ENCODE results near the gene PSMA7. TPM values are rescaled to one million over a fixed set of nuclear protein-coding genes. Genes with fewer than 3 reads are reported as not detected.

The PSMA7 gene
- polyA plus RNA-seq, 12 donors: 101 to 259 (median 145) TPM; not detected in 1

DNA sequence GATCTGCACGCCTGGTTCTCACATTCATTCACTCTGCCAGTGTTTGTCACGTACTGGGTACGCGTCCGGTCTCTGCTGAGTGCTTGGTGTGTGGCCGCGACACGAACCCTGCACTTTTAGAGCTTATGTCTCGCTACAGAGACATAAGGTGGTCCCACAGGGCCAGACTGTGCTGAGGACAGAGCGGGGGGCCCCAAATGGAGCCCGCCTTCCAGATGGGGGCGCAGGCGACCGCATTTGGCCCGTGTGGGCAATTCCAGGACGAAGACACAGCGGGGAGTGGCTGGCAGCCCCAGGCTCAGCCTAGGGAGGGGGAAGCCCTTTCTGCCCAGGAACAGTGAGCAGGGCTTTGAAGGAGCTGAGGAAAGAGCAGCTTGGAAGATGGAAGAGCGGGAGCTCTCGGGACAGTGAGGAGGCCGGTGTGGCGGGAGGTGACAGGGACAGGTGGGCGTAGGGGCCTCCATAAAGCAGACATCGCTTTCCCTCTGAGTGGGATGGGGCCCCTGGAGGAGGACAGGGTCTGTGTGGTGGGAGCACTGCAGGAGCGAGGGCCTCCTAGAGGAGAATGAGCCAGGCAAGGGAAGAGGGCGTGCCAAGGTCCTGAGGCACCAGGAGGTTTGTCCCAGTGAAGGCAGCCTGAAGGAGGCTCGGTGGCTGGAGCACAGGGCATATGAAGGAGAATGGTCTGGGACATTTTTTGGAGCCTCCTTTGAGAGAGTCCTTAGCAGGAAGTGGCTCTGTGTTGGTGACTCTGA is 31.9 kb upstream of the PSMA7 start:
- no peak for DNase-seq

DNA sequence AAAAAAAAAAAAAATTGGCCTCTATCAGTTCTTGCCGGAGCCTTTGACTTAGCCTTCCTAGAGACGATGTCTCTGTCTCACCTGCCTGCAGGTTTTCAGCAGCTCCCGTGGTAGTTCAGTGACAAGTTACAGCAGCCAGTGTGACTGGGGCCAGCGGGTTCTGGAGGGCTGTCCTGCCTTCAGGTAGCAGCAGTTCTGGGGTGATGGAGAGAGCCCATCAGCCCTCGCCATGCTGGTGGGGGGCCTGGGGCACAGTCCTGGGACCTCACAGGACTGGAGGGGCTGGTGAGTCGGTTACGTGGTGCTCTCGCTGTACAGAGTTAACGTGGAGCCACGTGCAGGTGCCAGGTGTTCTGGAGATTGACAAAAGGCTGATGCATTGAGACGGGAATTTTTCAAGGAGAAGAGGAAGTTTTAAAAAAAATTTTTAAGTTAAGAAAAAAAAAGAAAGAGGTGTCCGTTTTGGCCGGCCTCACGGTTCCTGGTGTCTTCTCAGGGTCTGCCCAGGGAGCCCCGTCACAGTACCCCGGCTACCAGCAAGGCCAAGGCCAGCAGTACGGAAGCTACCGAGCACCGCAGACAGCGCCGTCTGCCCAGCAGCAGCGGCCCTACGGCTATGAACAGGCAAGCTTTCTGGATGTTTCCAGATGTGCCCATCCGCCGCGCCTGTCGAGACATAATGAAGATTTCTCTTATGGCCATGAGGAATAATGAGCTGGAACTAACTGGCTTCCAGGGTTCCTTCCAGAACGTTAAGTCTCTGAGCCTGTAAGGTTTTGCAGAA is 31.0 kb upstream of the PSMA7 start:
- DNase-seq: no peak

DNA sequence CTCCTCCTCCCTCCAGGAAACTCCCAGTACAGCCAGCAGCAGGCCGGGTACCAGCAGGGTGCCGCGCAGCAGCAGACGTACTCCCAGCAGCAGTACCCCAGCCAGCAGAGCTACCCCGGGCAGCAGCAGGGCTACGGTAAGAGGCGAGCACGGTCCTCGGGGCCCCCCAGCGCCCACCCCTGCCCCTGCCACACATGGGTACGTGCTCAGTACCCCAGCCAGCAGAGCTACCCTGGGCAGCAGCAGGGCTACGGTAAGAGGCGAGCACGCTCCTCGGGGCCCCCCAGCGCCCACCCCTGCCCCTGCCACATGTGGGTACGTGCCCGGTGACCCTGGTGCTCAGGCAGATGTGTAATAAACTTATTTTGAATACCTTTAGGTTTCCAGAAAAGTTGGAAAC is 29.5 kb upstream of the PSMA7 start:
- DNase-seq: no peak

DNA sequence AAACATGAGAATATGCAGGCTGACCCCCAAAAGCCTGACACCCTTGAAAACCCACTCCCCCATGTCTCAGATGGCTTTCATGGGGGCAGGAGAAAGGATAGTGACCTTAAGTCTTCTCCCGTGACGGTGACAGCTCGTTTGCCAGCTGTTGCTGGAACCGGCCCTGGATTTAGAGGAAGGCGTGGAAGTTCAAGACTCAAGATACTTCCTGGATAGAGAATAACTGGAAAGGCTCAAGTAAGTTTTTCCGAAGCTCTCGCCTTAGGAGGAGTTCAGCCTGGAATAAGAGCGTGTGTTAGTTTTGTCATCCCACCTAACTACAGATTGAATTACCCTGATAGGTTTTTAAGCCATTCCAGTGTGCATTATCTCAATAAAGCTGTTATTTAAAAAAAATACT is 28.1 kb upstream of the PSMA7 start:
- no peak for DNase-seq

DNA sequence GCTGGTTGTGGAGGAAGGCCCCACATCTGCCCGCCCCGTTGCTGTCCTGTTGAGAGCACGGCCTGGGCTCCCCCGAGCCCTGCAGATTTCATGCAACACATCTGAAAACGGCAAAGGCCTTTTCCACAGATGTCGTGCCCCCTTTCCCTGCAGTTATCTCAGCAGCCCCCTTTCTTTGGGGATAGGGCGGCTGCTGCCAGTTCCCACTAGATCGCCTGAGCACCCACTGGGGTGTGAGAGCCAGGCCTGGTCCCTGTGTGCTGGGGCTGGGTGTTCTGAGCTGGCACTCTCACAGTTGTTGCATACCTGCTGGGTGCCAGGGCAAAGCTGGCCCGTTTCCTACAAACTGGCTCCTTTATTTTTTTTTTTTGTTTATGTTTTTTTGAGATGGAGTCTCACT is 27.3 kb upstream of the PSMA7 start:
- DNase-seq: no peak

DNA sequence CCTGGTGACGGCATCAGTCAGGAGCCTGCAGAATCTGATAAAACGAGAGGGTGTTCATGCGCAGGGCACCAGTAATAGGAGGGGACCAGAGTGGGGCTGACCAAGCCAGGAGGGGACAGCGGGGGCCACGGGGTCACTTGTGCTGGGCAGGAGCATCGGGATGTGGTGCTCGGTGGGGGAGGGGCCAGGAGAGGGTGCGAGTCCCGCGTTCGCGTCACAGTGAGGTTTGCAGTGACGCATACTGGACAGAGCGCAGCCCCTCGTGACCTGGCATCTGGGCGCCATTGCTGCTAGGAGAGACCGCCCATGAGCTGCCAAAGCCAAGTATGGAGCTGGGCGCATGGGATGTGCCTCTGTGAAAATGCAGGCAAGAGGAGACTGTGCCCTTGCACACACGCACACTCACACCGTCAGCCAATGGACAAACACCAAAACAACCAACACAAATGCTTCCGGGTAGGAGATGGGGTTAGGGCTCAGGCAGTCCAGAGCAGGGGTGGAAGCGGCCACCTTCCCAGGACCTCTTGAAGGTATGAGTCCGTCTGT is 25.8 kb upstream of the PSMA7 start:
- DNase-seq: no peak

DNA sequence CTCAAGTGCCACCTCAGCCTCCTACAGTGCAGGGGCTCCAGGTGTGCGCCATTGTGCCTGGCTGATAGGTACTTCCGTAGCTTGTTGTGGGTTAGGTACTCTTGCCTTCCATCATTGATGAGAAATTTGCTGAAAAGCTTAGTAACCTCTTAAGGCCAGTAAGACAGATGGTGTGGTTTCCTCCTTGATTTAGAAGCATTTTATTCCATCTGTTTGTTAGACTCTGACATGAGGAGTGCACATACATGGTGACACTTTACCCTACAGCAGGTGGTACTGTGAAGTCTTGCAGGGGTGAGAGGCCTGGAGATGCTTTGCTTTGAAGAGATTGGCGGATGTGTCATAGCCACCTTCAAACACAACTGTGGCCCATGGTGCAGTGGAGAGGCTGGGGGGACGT is 24.9 kb upstream of the PSMA7 start:
- no peak for DNase-seq

DNA sequence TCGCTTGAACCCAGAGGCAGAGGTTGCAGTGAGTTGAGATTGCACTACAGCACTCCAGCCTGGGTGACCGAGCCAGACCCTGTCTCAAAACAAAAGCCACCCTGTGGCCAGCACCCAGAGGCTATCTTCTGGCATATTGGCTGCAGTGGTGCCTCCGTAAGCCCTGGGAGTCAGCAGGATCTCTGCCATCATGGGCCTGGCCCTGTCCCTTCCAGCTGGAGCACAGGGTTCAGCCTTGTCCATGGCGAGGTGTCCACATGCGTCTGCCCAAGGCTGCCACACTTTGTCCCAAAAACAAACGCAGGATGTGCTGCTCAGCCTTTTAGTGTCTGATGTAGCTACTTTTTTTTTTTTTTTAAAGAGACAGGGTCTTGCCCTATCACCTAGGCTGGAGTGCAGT is 24.3 kb upstream of the PSMA7 start:
- no peak for DNase-seq

DNA sequence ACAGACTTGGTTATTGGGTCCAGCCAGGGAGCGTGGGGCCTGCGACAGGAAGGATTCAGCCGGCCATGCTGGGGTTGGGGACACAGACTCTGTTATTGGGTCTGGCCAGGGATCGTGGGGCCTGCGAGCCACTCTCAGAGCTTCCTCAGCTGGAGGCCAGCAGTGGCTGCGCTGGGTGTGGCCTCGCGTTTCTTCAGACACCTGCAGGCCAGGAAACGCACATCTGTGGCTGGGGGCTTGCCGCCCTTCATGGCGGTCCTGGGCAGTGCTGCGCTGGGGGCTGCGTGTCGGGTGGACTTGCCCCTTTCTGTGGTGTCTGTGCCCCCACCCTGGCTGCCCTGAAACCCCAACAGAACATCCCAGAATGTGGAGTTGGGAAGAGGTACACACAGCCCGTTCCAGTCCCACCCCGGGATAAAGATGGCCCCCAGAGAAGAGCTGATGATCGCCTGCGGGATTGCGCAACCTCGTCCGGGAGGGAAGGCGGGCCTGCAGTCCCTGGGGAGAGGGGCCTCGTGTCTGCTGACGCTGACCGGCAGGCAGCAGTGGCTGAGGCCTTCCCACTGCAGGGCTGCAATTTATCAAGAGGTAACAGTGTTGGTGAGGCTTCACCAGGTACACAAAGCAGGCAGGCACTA is 22.7 kb upstream of the PSMA7 start:
- no peak for DNase-seq

DNA sequence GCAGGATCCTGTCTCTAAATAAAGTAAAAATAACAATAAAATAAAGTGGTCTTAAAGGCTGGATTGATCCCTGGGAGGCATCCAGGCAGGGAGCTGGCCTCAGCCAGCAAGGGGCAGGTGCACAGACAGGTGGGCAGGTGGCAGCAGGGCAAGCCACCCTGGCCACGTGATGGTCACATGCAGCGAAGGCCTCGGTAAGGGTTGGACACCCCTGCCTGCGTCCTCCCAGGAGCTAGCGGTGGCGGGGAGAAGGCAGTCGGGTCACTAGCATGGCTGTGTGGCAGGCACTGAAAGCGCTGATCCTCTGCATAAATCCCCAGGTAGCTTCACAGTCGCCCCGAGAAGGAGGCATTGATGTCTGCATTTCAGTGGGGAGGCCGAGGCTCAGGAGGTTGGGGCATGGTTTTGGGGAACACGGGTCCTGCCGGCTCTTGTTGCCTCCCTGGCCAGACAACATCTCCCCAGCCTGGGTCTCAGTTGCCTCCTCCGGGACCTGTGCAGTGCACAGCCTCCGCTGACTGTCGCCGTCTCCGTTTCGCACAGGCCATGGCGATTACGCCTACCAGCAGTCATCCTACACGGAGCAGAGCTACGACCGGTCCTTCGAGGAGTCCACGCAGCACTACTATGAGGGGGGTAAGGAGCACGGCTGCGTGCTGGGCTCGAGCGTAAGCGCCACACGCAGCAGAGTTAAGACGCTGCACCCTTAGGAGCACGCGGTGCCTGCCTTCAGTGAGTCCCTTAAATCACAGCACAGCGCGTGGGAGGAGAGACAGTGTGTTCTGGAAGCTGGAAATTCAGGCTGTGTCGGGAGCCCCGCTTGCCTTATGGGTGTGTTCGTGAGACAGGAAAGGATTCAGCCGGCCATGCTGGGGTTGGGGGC is 21.9 kb upstream of the PSMA7 start:
- DNase-seq: no peak

DNA sequence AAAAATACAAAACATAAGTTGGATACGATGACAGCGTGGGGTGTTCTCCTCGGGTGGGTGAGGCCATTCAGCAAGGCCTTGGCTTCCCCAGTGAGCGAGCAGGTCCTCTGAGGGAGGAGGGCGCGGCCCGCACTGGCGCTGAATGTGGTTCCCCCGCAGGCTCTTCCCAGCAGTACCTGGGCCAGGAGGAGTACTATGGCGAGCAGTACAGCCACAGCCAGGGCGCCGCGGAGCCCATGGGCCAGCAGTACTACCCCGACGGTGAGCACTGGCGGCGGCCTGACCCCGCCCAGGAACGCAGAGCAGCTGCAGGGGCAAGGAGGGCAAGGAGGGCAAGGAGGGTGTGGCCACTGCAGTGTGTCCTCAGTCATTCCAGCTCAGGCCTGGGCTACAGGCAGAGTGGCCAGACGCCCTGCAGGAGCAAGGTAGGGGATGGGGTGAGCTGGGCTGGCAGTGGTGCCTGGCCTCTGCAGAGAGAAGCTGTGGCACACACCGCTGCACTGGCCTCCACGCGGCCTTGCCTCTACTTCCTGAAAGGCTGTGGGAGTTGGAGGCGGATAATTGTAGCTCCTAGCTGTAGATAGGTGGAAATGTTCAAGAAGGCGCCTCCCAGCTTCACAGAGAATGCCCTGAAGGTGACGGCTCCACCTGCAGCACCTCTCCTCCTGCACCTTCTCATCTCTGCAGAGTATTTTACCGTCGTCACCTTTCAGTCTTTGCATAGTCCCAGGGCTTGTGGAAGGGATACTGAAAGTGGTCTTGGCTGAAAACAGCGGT is 21.0 kb upstream of the PSMA7 start:
- DNase-seq: no peak

DNA sequence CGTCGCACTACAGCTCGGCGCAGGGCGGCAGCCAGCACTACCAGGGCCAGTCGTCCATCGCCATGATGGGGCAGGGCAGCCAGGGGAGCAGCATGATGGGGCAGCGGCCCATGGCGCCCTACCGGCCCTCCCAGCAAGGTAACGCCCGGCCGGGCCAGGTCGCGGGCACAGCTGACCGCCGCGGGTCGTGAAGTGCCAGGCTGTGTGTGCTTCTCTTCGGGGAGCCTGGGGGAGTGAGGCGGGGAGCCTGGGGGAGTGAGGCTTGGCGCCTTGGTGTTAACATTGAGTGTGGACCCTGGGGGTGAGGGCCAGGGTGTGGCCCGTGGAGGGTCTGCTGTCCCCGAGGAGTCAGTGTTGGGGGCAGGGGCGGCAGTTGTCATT is 20.3 kb upstream of the PSMA7 start:
- no peak for DNase-seq

DNA sequence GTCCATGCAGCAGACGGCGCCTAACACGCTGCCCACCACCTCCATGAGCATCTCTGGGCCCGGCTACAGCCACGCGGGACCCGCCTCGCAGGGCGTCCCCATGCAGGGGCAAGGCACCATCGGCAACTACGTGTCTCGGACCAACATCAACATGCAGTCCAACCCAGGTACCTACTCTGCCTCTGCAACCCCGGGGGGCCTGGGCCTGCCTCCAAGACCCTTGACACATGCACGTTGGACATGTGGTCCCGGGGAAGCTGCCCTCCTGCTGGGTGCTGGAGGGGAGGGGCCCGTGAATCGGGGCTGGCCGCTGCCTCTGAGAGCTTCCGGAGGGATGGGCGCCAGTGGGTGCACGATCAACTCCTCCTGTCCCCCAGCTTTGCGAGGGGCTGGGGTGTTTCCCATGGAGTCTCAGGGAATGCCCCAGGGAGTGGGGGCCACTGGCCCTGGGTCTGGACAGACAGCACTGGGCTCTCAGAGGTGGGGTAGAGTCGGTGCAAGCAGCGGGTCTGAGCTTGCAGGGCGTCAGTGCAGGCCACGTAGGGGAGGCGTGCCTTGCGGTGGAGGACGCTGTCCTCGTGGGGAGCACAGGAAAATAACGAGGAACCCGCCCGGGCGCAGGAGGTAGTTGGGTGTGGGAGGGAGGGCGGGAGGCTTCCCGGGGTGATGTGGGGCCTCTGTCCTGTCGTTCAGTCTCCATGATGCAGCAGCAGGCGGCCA is 19.7 kb upstream of the PSMA7 start:
- no peak for DNase-seq

DNA sequence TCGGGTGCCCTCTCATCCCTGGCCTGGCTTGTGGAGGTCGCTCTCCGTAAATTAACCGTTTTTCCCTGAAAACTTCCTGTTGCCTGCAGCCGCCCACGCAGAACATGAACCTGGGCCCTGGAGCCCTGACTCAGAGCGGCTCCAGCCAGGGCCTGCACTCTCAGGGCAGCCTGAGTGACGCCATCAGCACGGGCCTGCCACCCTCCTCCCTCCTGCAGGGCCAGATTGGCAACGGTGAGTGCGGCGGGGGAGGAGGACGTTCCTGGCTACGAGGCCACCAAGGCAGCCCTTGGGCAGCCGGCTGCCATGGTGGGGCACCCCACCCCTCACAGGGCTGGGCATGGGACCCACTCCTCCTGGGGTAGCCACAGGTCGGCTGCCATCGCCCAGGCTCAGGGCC is 18.2 kb upstream of the PSMA7 start:
- no peak for DNase-seq

DNA sequence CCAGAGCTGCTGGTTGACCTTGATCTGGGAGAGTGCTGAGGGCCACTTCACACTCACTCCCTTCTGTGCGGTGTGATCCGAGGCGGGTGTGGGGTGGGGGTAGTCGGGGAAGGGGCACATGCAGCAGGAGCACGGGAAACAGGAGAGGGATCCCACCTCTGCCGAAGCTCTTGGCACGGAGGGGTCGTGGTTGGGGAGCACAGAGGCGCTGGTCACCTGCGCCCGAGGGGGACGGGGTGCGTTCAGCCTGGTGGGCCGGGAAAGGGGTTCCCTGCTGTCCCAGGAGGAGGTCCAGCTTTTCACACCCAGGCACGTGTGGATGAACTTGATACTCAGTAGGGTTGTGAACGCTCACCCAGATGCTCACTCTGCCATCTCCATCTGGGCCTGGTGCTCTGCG is 17.7 kb upstream of the PSMA7 start:
- DNase-seq: no peak

DNA sequence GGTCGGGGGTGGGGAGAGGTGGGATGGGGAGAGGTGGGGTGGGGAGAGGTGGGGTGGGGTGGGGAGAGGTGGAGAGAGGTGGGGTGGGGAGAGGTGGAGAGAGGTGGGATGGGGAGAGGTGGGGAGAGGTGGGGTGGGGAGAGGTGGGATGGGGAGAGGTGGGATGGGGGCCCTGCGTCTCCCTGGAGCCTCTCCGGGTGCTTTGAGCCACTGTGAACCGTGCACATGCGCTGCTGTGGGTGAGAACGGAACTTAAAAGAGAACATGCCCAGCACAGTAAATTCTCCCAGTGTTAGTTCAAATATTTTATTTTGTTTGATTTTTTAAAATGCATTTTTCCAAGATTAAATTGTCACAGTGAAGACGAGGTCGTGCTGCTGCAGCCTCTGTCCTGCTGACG is 17.1 kb upstream of the PSMA7 start:
- DNase-seq: no peak

DNA sequence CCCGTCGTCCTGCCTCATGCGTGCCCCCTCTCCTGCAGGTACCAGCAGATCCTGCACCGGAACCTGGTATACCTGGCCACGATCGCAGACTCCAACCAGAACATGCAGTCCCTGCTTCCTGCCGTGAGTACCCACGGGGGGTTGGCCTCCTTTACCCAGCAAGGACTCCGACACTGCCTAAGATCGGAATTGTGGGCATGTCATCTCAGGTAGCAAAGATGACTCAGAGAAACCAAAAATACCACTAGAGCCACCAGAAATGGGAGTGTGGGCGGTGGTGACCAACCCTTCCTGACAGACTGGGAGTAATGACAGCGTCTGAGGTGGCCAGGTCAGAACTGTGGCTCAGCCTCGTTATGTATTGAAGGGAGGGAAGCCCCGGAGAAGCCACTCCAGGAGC is 16.6 kb upstream of the PSMA7 start:
- no peak for DNase-seq

DNA sequence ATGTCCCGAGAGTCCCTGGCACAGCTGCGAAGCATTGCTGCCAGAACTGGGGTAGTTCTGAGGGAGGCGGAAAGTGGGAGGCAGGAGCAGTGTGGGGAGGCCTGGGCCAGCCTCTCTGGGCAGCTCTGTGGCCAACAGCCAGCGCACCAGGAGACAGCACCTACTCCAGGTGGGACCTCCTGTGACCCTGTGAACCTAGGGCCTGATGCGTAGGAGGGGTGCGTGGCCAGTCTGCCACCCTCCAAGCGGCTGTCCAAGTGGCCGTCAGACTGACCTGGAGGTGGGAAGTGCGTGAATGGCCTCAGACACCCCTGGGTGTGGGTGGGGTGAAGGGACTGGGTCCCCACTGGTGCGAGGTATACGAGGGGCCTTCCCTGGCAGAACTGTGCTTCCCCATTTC is 15.9 kb upstream of the PSMA7 start:
- no peak for DNase-seq

DNA sequence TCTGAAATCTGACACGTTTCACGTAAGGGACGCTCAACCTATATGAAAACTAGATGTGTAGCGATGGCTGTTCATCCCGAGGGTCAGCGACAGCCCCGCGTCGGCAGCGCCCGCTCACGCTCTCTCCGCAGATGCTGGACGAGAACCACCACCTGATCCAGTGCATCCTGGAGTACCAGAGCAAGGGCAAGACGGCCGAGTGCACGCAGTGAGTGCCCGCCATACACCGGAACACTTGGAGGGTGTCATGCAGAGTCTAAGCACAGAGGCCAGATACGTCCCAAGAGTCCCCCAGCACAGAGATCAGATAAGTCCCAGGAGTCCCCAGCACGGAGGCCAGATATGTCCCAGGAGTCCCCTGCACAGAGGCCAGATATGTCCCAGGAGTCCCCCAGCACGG is 15.3 kb upstream of the PSMA7 start:
- DNase-seq: no peak

DNA sequence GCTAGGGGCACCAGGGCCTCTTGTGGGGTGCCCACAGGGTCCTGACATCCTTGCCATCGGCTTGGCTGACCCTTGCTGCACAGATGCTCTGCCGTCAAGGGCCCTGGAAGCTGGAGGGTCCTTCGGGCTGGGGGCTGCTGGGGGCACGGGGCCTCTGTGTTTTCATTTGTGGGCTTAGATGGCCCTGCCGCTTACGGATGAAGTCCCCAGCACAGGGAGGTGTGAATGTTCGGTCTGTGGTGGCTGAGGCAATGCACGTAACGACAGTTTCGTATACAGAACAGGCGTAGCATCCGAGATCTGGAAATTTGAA is 14.8 kb upstream of the PSMA7 start:
- no peak for DNase-seq
